GM19240 (cell line): ENCODE data around the gene PPP1R14D.
"Not testable (repeated sequence)": the region's sequence is repeated elsewhere in the genome, so short reads cannot be mapped to it uniquely, and the experiment has no call there.

Experiments used
- DNase-seq: peaks from one replicate; pipeline ENCODE4 v3.0.0; 2011; ENCODE audit warnings: low spot score; ENCODE audit not compliant: insufficient read length

The PPP1R14D gene

GRCh38 chr15:40828447-40829036 is at the start of gene PPP1R14D:
Gene PPP1R14D (minus strand): TSS chr15:40828708. CDS start chr15:40828641, 67 bp downstream.
- no peak for DNase-seq

GRCh38 chr15:40877694-40878093 is 49.2 kb upstream of the PPP1R14D start:
- no peak for DNase-seq

GRCh38 chr15:40875991-40876730 is 47.7 kb upstream of the PPP1R14D start:
- DNase-seq, result no peak

- DNase-seq, result no peak
Measured at GRCh38 chr15:40873694-40874561, 45.4 kb upstream of the PPP1R14D start, which contains the start of gene RHOV. Gene RHOV (minus strand): TSS chr15:40874234. CDS start chr15:40874139, 95 bp downstream.

GRCh38 chr15:40872791-40873693 is 44.5 kb upstream of the PPP1R14D start:
- no peak for DNase-seq

GRCh38 chr15:40871749-40872617 is 43.5 kb upstream of the PPP1R14D start:
- peak; percentile 48 for DNase-seq

- DNase-seq, result no peak
Measured at GRCh38 chr15:40870716-40871115, 42.2 kb upstream of the PPP1R14D start.

GRCh38 chr15:40869686-40870085 is 41.2 kb upstream of the PPP1R14D start:
- no peak for DNase-seq

GRCh38 chr15:40867199-40867598 is 38.7 kb upstream of the PPP1R14D start:
- DNase-seq, result no peak

GRCh38 chr15:40863660-40864270 is 35.3 kb upstream of the PPP1R14D start:
- no peak for DNase-seq

- DNase-seq, result not testable (repeated sequence)
Measured at GRCh38 chr15:40861147-40861546, 32.6 kb upstream of the PPP1R14D start.

GRCh38 chr15:40859206-40859851 is 30.8 kb upstream of the PPP1R14D start:
- DNase-seq, result peak; percentile 95

- DNase-seq, result no peak
Measured at GRCh38 chr15:40858706-40859105, 30.2 kb upstream of the PPP1R14D start.

GRCh38 chr15:40857601-40858341 is 29.3 kb upstream of the PPP1R14D start:
- DNase-seq, result peak; percentile 85

GRCh38 chr15:40856746-40857145 is 28.2 kb upstream of the PPP1R14D start:
- no peak for DNase-seq

GRCh38 chr15:40855706-40856234 is 27.3 kb upstream of the PPP1R14D start:
- DNase-seq, result no peak

GRCh38 chr15:40854161-40854560 is 25.7 kb upstream of the PPP1R14D start:
- DNase-seq, result no peak
